Measurements from ENCODE around the gene PACC1.

- no peak for TF ChIP-seq RCOR1 (IDR thresholded peaks at IDR 0.05; ENCODE audit: low read depth, low read length)
- TF ChIP-seq KDM1A (IDR thresholded peaks at IDR 0.05; ENCODE audit: low read depth): no peak
- no peak for TF ChIP-seq ZNF302 (CRISPR knock-in tag; IDR thresholded peaks at IDR 0.05)
- TF ChIP-seq USF2 (IDR thresholded peaks at IDR 0.05): no peak
- TF ChIP-seq CEBPB (IDR thresholded peaks at IDR 0.05): no peak
- no peak for TF ChIP-seq CTCF (IDR thresholded peaks at IDR 0.05)
- TF ChIP-seq PBX3 (IDR thresholded peaks at IDR 0.05): no peak
- TF ChIP-seq POLR2A (IDR thresholded peaks at IDR 0.05; ENCODE audit: low read length): no peak
Observed at GRCh38 chr1:212433577-212434462, 19.1 kb upstream of the PACC1 start.

Measured in A549 (cell line).